Measurements from ENCODE around the gene CRYBA2. TPM values are rescaled to one million over a fixed set of nuclear protein-coding genes. Genes with fewer than 3 reads are reported as not detected.

The CRYBA2 gene
- total RNA-seq, 2 experiments from 2014 or later, result not detected

GRCh38 chr2:218961651-218962570, 31.3 kb downstream of the CRYBA2 start:
- peaks cover 6% of the 10 kb centered on the region for H3K4me1 ChIP-seq (ENCODE audit: insufficient read depth, low read length, poor library complexity, severe bottlenecking)
- intact Hi-C loops (cut with micrococcal nuclease; ENCODE audit: unreplicated experiment), result no loop called here

DNA sequence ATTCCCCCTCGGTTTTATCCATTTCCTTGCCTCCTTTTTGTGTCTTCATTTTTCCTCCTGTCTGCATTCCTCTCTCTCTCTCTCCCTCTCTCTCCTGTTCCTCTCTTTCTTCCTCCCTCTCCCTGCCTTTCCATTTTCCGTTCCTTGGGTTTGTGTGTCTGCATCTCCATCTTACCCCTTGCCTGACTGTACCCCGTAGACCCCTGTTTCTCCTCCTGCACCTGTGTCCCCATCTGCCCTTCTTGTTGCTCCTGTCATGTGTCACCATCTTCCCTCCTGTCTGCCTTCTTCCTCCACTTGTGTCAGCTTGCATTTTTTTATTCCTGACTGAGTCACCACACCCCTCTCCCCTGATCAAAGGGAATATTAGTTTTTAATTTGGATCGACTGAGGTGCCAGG, 32.0 kb downstream of the CRYBA2 start:
- H4K20me1 ChIP-seq (ENCODE audit: insufficient read depth, low read length), result no peaks in the 10 kb centered on the region
- no peak overlapping the region for H3K27ac ChIP-seq (ENCODE audit: low read depth, low read length, poor library complexity, severe bottlenecking)
- CTCF ChIA-PET (ENCODE audit: unreplicated experiment), result no interaction called here
- H3K4me2 ChIP-seq (ENCODE audit: low read length), result no peak overlapping the region
- no peak for TF ChIP-seq CTCF (conservative IDR thresholded peaks at IDR 0.05; ENCODE audit: low read length)
- TF ChIP-seq EZH2phosphoT487 (IDR thresholded peaks at IDR 0.05; ENCODE audit: borderline replicate concordance, low read depth, low read length), result no peak
- no peaks in the 10 kb centered on the region for H3K9me3 ChIP-seq (ENCODE audit: low read length)
- no peaks in the 10 kb centered on the region for H3K9me2 ChIP-seq (ENCODE audit: insufficient read depth, low read length)
- H3K79me2 ChIP-seq (ENCODE audit: insufficient read depth, low read depth, low read length), result no peaks in the 10 kb centered on the region
- peaks cover 6% of the 10 kb centered on the region for H3K4me1 ChIP-seq (ENCODE audit: insufficient read depth, low read length, poor library complexity, severe bottlenecking)
- no peak overlapping the region for H2AFZ ChIP-seq (ENCODE audit: low read length)
- POLR2A ChIA-PET, result no interaction called here
- no TSS peak for BruUV-seq (replicated peaks)
- H3K4me3 ChIP-seq (ENCODE audit: low read depth, low read length, poor library complexity, severe bottlenecking), result no peak overlapping the region
- DNase-seq (ENCODE audit: low spot score), result no peak
- no peaks in the 10 kb centered on the region for H3K36me3 ChIP-seq (ENCODE audit: insufficient read depth, low read length)
- intact Hi-C loops (cut with micrococcal nuclease; ENCODE audit: unreplicated experiment), result no loop called here

More at GRCh38 chr2:218961651-218962570, 31.3 kb downstream of the CRYBA2 start:
- no peak overlapping the region for H3K4me2 ChIP-seq (ENCODE audit: low read length)
- no peaks in the 10 kb centered on the region for H3K9me3 ChIP-seq (ENCODE audit: low read length)
- DNase-seq (ENCODE audit: low spot score), result no peak
- no peak overlapping the region for H3K4me3 ChIP-seq (ENCODE audit: low read depth, low read length, poor library complexity, severe bottlenecking)
- H3K36me3 ChIP-seq (ENCODE audit: insufficient read depth, low read length), result no peaks in the 10 kb centered on the region
- no peak overlapping the region for H2AFZ ChIP-seq (ENCODE audit: low read length)
- H3K79me2 ChIP-seq (ENCODE audit: insufficient read depth, low read depth, low read length), result no peaks in the 10 kb centered on the region
- TF ChIP-seq CTCF (conservative IDR thresholded peaks at IDR 0.05; ENCODE audit: low read length) (no peak), EZH2phosphoT487 (IDR thresholded peaks at IDR 0.05; ENCODE audit: borderline replicate concordance, low read depth, low read length) (no peak)
- ChIA-PET POLR2A (interaction anchor here (0.6 kb wide), 1 partner anchor 25 kb away, joined by 3 read pairs; no protein-coding TSS in a partner anchor), CTCF (ENCODE audit: unreplicated experiment) (no interaction called here)
- H4K20me1 ChIP-seq (ENCODE audit: insufficient read depth, low read length), result no peaks in the 10 kb centered on the region
- no TSS peak for BruUV-seq (replicated peaks)
- H3K27ac ChIP-seq (ENCODE audit: low read depth, low read length, poor library complexity, severe bottlenecking), result no peak overlapping the region
- H3K9me2 ChIP-seq (ENCODE audit: insufficient read depth, low read length), result no peaks in the 10 kb centered on the region
